ENCODE data around the gene MRPL46. TPM values are rescaled to one million over a fixed set of nuclear protein-coding genes. Genes with fewer than 3 reads are reported as not detected.

Gene MRPL46
- total and polyA plus RNA-seq, 2 of the 4 experiments (the other 2 are of a cell fraction), result 14.2 to 24.2 TPM

GRCh38 chr15:88509964-88510363 is 42.8 kb upstream of the MRPL46 start:
- no peak overlapping the region for H3K27ac ChIP-seq (ENCODE audit: insufficient read depth, low read length)
- H4K20me1 ChIP-seq (ENCODE audit: insufficient read depth, low read length), result no peaks in the 10 kb centered on the region
- no peak for TF ChIP-seq RFX5 (IDR thresholded peaks at IDR 0.05; ENCODE audit: low read depth, low read length)
- TF ChIP-seq RCOR1 (IDR thresholded peaks at IDR 0.05; ENCODE audit: insufficient replicate concordance, low read length), result no peak
- no peak for TF ChIP-seq CHD1 (IDR thresholded peaks at IDR 0.05; ENCODE audit: low read depth, low read length)
- TF ChIP-seq, protein P1, sequence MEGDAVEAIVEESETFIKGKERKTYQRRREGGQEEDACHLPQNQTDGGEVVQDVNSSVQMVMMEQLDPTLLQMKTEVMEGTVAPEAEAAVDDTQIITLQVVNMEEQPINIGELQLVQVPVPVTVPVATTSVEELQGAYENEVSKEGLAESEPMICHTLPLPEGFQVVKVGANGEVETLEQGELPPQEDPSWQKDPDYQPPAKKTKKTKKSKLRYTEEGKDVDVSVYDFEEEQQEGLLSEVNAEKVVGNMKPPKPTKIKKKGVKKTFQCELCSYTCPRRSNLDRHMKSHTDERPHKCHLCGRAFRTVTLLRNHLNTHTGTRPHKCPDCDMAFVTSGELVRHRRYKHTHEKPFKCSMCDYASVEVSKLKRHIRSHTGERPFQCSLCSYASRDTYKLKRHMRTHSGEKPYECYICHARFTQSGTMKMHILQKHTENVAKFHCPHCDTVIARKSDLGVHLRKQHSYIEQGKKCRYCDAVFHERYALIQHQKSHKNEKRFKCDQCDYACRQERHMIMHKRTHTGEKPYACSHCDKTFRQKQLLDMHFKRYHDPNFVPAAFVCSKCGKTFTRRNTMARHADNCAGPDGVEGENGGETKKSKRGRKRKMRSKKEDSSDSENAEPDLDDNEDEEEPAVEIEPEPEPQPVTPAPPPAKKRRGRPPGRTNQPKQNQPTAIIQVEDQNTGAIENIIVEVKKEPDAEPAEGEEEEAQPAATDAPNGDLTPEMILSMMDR (conservative IDR thresholded peaks at IDR 0.05; ENCODE audit: low read depth, low read length), result no peak
- TF ChIP-seq BHLHE40 (IDR thresholded peaks at IDR 0.05; ENCODE audit: low read depth, low read length), result no peak
- TF ChIP-seq SMC3 (IDR thresholded peaks at IDR 0.05; ENCODE audit: low read depth, low read length), result no peak
- no peak for TF ChIP-seq FOS (IDR thresholded peaks at IDR 0.05; ENCODE audit: low read depth, low read length)
- no peak for TF ChIP-seq NFE2L2 (IDR thresholded peaks at IDR 0.05; ENCODE audit: low read depth, low read length)
- TF ChIP-seq, protein P2, sequence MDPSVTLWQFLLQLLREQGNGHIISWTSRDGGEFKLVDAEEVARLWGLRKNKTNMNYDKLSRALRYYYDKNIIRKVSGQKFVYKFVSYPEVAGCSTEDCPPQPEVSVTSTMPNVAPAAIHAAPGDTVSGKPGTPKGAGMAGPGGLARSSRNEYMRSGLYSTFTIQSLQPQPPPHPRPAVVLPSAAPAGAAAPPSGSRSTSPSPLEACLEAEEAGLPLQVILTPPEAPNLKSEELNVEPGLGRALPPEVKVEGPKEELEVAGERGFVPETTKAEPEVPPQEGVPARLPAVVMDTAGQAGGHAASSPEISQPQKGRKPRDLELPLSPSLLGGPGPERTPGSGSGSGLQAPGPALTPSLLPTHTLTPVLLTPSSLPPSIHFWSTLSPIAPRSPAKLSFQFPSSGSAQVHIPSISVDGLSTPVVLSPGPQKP (IDR thresholded peaks at IDR 0.05; ENCODE audit: borderline replicate concordance, low read depth, low read length), result no peak
- TF ChIP-seq POLR2A (IDR thresholded peaks at IDR 0.05; ENCODE audit: low read depth, low read length), result no peak
- H3K9ac ChIP-seq (ENCODE audit: low read depth, low read length), result no peak overlapping the region
- no peak overlapping the region for H2BK15ac ChIP-seq (ENCODE audit: low read depth, low read length)
- H3K4ac ChIP-seq (ENCODE audit: low read depth, low read length), result no peak overlapping the region
- POLR2A ChIA-PET (ENCODE audit: unreplicated experiment), result no interaction called here
- H3K79me1 ChIP-seq (ENCODE audit: low read depth in 1 of 2, low read length in 2 of 2), result peaks cover 0 to 7% of the 10 kb centered on the region in 2 experiments; a peak in 1 of 4 replicates
- no peak overlapping the region for H2BK5ac ChIP-seq (ENCODE audit: low read depth, low read length, poor library complexity, severe bottlenecking)
- H3K9me3 ChIP-seq (ENCODE audit: control insufficient read depth, insufficient read depth, low read length), result no peaks in the 10 kb centered on the region
- CTCF ChIA-PET, result interaction anchor here (1.0 kb wide), 1 partner anchor 12 kb away, joined by 3 read pairs; no protein-coding TSS in a partner anchor
- H3K4me1 ChIP-seq (ENCODE audit: control insufficient read depth, insufficient read depth, low read length), result peaks cover 9% of the 10 kb centered on the region
- no peak overlapping the region for H2BK20ac ChIP-seq (ENCODE audit: low read depth, low read length)
- no peak overlapping the region for H4K5ac ChIP-seq (ENCODE audit: low read depth, low read length)
- no peak overlapping the region for H3K4me3 ChIP-seq (ENCODE audit: insufficient read depth, low read depth, low read length)
- no peak overlapping the region for H2BK120ac ChIP-seq (ENCODE audit: low read depth, low read length)
- H3K36me3 ChIP-seq (ENCODE audit: control insufficient read depth, insufficient read depth, low read length), result peaks cover 7% of the 10 kb centered on the region
- peaks cover 6% of the 10 kb centered on the region; the same call in 1 of the 2 replicates for H3K9me1 ChIP-seq (ENCODE audit: insufficient read depth, low read length)
- in situ Hi-C loops (cut with MboI; ENCODE audit: low sequenced_read_pairs), result no loop called here
- DNase-seq (no peak), ATAC-seq (ENCODE audit: low read depth) (no peak)
- no peak overlapping the region for H3K56ac ChIP-seq (ENCODE audit: extremely low read depth, insufficient read depth, low read length)
- H3K23ac ChIP-seq (ENCODE audit: low read depth, low read length), result no peak overlapping the region
- no TSS peak for BruUV-seq (replicated peaks)
- intact Hi-C loops (cut with micrococcal nuclease), result no loop called here
- no peak overlapping the region for H4K8ac ChIP-seq (ENCODE audit: low read depth in 2 of 2, low read length in 2 of 2)
- H3K18ac ChIP-seq (ENCODE audit: low read depth, low read length), result no peak overlapping the region
- H4K91ac ChIP-seq (ENCODE audit: insufficient read depth, low read depth, low read length), result no peak overlapping the region
- H2AFZ ChIP-seq (replicated peaks; ENCODE audit: low read length, poor library complexity), result no peak overlapping the region
- H3K4me2 ChIP-seq (ENCODE audit: low read depth, low read length), result no peak overlapping the region
- H2AK5ac ChIP-seq (ENCODE audit: low read depth, low read length), result no peak overlapping the region
- dilution Hi-C loops (cut with HindIII; ENCODE audit: low sequenced_read_pairs, unreplicated experiment), result no loop called here
- H2AK9ac ChIP-seq (replicated peaks; ENCODE audit: low read depth, low read length, poor library complexity), result no peak overlapping the region
- no peak overlapping the region for H3K14ac ChIP-seq (replicated peaks; ENCODE audit: low read depth, low read length)
- no peaks in the 10 kb centered on the region for H3K27me3 ChIP-seq (ENCODE audit: control insufficient read depth, insufficient read depth, low read length)
